Measurements from ENCODE around the gene ZIC5.

Gene ZIC5

DNA sequence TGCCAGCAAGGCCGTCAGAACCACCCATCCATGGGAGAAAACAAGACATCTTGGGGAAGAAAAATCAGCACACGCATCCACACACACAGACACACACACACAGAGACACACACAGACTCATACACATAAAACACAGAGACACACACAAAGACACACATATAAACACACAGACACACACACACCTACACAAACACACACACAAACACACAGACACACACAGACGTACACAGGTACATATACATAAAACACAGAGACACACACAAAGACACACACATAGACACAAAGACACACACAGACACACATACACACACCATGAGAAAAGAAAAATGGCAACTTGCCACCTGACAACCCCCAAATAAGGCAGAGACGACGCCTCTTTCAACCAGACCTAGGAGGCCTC is 40.6 kb downstream of the ZIC5 start:
- no peak for FAIRE-seq

DNA sequence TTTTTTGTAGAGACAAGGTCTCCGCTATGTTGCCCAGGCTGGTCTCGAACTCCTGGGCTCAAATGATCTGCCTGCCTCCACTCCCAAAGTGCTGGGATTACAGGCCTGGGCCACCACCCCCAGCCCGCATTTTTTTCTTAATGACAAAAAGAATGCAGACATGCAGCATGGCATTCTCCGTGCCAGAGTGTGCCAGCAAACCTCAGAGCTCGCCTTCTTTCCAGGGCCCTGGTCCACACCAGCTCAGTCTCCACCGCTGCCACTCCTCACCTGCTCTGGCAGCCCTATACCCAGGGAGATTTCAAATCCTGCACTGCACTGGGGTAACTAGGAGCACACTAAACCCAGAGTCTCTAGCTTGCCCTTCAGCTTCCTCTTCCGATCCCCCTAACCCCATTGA is 41.7 kb downstream of the ZIC5 start:
- no peak for FAIRE-seq

DNA sequence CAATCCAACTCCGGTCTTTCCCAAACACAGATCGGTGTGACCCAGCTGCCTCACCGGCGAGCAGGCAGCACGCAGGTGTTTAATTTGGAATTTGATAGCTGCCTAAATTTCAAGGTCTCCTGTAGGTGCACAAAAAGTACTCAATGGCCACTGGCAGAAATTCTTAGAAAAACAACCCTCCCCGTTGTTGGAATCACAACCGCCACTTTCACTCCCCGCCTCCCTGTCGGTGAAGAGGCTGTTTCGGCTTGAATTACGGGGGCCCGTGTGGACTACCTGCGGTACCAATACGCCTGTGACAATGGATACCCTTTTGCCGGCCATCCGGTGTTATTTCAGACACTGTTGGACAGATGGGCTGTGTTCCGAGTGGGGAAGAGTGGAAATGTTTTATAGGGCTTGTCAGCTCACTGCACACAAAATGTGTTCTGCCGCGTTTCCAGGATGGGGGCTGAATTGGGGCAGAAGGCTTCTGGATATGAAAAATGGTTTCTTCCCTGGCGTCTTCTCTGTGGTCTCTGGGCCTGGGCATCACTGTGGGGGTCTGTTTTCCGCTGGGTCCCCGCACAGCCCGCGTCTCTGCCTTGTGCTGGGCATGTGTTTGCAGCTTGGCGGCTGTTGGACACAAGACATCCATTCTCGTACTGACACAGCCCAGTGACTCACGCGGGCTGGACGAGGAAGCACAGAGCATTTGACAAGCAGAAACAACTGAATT is 45.4 kb downstream of the ZIC5 start:
- FAIRE-seq = no peak

DNA sequence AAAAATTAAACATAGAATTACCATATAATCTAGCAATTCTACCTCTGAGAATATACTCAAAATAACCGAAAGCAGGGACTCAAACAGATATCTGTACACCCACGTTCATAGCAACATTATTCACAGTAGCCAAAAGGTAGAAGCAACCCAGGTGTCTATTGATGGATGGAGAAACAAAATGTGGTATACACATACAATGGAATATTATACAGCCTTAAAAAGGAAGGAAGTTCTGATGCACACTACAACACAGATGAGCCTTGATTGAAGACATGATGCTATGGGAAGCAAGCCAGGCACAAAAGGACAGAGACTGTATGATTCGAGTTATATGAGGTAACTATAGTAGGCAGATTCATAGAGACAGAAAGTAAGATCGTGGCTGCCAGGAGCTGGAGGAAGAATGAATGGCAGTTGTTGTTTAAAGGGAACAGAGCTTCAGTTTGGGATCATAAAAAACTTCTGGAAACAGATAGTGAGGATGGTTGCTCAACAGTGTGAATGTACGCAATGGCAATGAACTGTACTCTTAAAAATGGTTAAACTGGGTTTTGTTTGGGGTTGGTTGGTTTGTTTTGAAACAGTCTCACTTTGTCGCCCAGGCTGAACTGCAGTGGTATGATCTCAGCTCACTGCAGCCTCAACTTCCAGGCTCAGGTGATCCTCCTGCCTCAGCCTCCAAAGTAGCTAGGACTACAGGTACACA is 47.5 kb downstream of the ZIC5 start:
- no peak for FAIRE-seq

DNA sequence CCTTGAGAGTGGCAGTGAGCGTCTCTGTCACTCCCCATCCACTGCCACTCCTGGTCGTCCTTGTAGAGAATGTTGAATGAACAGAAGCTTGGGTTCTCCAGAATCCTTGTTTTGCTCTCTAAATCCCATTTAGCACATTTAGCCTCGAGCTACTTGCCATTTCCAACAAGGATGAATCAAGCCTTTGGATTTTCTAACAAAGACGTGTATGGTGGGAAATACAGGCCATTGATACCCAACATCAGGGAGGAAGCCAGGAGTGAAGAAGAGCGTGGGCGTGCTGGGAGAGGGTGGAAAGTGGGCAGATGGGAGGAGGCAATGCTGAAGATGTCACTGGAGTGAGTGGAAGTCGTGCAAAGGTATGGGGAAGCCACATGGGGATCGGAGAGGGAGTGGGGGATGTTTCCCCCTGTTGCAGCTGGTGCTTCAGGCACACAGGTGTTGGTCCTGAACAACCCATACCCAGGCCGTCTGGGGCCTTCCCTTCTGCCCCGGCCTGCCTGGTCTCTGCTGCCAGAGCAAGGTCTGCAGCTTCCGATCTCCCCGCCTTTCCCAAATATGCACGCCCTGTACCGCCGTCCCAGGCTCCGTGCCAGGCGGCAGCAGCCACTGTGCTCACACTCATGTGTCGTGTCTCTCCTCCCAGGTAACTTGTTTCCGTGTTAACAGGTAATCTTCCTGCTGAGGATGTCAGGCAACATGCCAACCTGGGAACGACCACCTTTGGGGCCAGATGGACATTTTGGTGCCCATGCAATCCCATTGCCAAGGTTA is 48.7 kb downstream of the ZIC5 start:
- FAIRE-seq = no peak

DNA sequence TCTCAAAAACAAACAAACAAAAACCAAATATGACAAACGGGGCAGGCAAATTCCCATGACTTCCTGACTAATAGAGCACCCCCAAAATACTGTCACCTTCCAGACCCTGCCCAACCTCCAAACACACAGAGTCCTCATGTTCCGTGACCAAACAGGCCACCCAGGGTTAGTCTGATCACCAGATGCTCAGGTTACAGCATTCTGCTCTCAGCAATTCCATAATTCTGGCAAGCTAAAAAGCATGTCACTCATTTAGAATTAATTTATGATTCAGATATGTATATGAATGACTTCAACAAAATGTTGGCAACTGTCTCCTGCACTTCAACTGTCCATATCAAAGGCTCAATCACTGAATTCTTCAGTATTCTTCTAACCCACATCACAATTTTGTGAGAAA is 52.4 kb downstream of the ZIC5 start:
- FAIRE-seq = no peak

DNA sequence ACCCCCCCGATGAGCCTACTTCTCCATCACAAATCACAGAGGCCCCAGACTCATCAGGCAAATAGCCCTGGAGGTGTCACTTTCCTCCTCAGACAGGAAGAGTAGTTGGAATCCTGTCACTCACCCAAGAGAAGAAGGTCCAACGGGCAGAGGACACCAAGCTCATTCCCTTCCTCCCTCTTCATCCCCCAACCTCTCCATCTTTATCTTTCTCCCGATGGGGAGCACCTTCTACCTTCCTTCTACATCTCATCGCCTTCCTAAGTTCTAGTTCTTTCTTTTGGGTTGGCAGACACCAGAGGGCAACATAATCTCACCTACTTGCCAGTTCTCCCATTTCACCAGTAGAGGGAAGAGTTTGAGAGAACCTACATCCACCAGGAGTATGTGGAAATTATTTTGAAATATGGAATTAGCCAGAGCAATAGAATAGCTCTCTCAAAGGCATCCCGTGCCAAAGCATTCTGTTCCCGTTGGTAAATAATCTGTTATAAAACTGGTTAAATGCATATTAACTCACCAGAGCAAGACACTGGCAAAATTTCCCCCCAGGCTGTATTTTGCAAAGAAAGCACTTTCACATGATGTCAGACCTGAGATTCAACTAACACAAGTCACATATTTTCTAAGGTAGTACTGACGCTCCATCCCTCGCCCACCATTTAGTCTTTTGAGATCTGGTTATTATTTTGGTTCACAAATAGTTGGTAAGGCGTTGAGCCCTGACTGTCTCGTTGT is 55.0 kb downstream of the ZIC5 start:
- FAIRE-seq = peak; percentile 94

DNA sequence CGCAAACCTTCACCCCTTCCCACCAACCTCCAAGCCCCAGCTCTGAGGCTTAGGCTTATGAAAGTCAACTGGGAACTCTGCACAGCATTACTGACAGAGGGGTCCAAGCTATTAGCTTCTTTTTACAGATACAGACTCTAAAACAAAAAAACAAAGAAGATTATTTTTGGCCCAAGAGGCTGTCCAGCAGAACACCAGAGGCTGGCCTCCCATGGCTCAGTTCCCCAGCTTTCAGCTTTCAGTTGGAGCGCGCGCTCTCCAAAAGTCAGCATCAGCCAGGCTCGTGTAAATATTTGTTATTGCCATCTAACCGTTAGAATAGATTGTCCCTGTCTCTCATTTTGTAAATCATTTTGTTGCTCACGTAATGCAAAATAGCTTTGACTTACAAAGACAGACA is 58.4 kb downstream of the ZIC5 start:
- no peak for FAIRE-seq

All from G401.6 (cell line).